ENCODE data around the gene KCNK7.
A peak's percentile ranks its signal among the peaks of the same experiment; 100 is the strongest.

DNA sequence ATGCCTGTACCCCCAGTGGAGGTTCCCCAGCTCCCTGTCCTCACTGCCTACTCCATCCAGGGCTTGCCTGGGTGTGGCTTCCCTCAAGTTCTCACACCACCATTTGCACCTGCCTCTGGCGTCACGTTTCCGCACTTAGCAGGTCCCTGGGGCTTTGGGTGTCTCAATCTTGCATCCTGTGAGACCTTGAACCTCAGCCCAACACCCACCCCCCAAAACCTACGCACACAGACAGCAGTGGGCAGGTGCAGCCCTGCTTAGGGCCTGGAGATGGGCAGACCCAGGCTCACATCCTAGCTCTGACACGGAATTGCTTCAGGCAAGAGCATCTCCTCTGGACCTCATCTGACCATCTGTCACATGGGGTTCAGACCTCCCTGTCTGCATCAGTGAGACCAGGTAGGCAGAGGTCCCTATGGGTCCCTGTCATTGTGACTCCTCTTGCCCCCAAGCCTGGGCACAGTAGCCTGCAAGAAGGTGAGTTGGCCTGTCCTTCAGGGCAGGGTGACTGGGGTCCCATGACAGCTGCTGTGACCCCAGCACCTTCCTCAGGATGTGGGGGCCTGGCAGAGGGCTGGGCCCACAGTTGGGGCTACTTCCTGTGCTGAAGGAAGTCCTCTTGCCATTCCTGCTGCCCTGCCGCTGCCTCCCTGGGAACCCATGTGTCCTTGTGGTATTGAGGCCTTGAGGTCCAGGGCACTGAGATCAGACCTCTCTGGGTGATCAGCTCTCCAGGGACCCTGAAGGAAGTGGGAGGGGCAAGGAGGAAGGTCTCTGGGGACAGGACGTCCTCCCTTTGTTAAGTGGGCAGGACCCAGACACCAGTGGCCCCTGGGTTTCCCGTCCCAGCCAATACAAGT, 44.3 kb upstream of the KCNK7 start:
- TF ChIP-seq, protein P1, sequence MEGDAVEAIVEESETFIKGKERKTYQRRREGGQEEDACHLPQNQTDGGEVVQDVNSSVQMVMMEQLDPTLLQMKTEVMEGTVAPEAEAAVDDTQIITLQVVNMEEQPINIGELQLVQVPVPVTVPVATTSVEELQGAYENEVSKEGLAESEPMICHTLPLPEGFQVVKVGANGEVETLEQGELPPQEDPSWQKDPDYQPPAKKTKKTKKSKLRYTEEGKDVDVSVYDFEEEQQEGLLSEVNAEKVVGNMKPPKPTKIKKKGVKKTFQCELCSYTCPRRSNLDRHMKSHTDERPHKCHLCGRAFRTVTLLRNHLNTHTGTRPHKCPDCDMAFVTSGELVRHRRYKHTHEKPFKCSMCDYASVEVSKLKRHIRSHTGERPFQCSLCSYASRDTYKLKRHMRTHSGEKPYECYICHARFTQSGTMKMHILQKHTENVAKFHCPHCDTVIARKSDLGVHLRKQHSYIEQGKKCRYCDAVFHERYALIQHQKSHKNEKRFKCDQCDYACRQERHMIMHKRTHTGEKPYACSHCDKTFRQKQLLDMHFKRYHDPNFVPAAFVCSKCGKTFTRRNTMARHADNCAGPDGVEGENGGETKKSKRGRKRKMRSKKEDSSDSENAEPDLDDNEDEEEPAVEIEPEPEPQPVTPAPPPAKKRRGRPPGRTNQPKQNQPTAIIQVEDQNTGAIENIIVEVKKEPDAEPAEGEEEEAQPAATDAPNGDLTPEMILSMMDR (IDR thresholded peaks at IDR 0.05; ENCODE audit: extremely low read depth in 1 of 2, insufficient read depth in 1 of 2, low read depth in 1 of 2, low read length in 2 of 2) = no peak
- TF ChIP-seq POLR2A (IDR thresholded peaks at IDR 0.05; ENCODE audit: low read depth, low read length) (peak; percentile 26), EZH2 (IDR thresholded peaks at IDR 0.05; ENCODE audit: borderline replicate concordance, low read depth, low read length, severe bottlenecking) (no peak)
- TF ChIP-seq, protein P2, sequence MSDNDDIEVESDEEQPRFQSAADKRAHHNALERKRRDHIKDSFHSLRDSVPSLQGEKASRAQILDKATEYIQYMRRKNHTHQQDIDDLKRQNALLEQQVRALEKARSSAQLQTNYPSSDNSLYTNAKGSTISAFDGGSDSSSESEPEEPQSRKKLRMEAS (IDR thresholded peaks at IDR 0.05; ENCODE audit: insufficient read depth, insufficient read length) = no peak

All from endothelial cell of umbilical vein (primary cell).